ENCODE data around the gene MRTFA.

The MRTFA gene

DNA sequence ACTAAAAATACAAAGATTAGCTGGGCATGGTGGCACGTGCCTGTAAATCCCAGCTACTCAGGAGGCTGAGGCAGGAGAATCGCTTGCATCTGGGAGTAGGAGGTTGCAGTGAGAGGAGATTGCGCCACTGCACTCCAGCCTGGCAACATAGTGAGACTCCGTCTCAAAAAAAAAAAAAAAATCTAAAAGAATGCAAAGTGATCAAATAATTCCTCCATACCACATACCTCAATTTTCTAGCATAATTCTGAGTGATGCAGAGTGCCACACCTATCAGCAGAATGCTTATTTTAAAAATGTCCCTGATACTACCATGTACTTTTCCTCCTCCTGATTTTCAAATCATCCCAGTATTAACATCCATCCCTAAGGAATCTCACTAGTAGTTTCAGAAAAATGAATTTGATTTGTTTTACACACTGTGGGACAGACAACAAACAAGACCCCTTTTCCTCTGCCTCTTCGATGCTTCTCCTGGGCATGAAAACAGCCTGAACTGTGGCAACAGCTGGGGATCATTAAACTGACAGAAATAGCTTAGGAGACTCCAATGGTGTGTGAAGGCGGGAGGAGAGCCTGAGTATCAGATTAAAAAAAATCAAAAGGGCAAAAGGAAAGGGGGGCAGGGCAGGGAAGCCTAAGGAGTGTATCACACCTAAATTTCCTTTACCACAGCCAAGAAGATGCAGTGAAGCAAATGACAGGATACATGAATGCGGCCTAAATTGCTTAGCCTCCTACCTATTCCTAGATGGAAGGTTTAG lies 151.4 kb downstream of the MRTFA start:
- no peak for DNase-seq

DNA sequence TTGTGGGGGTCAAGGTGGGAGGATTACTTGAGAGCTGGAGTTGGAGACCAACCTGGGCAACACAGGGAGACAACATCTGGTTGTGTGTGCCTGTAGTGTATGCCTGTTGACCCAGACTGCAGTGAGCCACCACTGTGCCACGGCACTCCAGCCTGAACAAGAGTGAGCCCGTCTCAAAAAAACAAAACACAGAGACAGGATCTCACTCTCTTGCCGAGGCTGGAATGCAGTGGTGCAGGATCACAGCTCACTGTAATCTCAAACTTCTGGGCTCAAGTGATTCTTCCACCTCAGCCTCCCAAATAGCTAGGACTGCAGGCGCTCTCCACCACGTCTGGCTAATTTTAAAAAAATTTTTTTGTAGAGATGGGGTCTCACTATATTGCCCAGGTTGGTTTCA lies 153.6 kb downstream of the MRTFA start:
- DNase-seq: no peak

- no peak for DNase-seq
Observed at GRCh38 chr22:40482391-40482790, 154.1 kb downstream of the MRTFA start.

- no peak for DNase-seq
Observed at GRCh38 chr22:40480996-40481395, 155.5 kb downstream of the MRTFA start.

DNA sequence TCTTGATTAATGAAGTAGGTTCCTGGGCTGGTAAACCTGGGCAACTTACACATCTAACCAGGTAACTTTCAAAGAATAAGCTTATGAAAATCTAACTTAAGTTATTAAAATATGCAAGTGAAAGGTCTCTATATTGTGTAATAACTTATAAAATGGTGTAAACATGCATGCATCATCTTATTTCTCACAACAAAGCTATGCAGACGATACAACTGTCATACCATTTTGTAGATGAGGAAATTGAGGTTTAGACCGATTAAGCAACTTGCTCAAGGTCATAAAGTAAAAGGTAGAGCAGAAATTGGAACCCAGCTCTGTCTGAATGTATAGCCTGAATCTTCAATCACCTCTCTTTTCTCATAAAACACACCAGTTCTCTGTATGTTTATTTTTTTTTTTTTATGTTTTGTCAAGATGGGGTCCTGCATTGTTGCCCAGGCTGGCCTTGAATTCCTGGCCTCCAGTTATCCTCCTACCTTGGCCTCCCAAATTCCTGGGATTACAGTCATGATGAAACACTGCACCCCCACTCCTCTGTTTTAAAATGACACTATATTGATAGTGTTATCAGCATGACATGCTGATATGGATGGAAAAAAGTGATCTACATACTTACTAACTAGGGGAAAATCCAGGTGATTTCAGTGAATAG lies 156.5 kb downstream of the MRTFA start:
- peak; percentile 81 for DNase-seq

- DNase-seq: peak; percentile 20
Observed at GRCh38 chr22:40479126-40479800, 157.3 kb downstream of the MRTFA start.

- peak; percentile 26 for DNase-seq
Observed at GRCh38 chr22:40478338-40479125, 158.0 kb downstream of the MRTFA start.

GRCh38 chr22:40477683-40478337 lies 158.7 kb downstream of the MRTFA start:
- peak; percentile 48 for DNase-seq

DNA sequence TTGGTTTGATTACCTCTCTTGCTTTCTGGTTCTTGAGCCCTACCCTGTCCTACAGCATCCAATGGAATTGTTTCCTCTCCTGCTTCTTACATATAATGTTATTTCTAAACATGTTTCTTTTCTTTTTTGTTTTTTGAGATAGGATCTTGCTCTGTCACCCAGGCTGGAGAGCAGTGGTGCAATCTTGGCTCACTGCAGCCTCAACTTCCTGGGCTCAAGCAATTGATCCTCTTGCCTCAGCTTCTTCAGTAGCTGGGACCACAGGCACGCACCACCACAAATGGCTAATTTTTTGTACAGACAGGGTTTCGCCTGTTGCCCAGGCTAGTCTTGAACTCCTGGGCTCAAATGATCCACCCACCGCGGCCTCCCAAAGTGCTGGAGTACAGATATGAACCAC lies 160.2 kb downstream of the MRTFA start:
- no peak for DNase-seq

DNA sequence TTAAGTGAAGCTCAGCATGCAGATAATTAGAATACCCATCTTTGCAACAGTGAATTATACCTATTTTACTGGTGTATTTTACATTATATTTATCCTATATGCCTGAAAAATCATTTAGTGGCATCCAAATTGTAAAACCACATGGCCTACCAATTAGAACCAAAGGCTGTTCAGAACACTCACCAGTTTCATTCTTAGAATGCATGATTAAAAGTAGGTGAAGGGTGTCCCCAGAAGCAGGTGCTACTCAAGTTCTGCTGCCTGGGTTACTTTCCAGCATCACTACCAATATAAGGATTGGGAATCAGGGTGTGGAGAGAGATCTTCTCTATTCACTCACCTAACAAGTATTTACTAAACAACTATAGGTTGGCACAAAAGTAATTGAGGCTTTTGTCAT lies 162.8 kb downstream of the MRTFA start:
- DNase-seq: no peak

DNA sequence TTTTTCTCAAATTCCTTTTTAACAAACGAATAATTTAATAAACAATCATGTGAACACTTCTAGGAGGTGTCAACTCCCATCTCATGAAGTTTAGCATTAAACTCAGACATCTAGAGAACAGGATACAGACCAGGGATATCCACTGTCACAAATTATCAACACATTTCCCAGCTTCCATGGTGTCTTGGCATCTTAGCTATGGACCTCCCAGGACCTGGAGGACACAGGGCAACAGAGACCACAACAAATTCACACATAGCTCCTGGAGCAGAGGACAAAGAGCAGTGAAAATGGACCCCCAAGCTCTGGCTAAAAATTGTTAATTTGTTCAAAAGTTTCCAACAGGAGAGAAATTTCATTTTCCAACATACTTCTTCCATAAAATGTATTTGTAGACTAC lies 163.9 kb downstream of the MRTFA start:
- no peak for DNase-seq

- DNase-seq: no peak
Observed at GRCh38 chr22:40472051-40472450, 164.5 kb downstream of the MRTFA start.

- DNase-seq: no peak
Observed at GRCh38 chr22:40469181-40469580, 167.3 kb downstream of the MRTFA start.

- no peak for DNase-seq
Observed at GRCh38 chr22:40468616-40469015, 167.9 kb downstream of the MRTFA start.

GRCh38 chr22:40466976-40467375 lies 169.5 kb downstream of the MRTFA start:
- DNase-seq: no peak

- DNase-seq: peak; percentile 47
Observed at GRCh38 chr22:40463683-40464082, 172.8 kb downstream of the MRTFA start.

DNA sequence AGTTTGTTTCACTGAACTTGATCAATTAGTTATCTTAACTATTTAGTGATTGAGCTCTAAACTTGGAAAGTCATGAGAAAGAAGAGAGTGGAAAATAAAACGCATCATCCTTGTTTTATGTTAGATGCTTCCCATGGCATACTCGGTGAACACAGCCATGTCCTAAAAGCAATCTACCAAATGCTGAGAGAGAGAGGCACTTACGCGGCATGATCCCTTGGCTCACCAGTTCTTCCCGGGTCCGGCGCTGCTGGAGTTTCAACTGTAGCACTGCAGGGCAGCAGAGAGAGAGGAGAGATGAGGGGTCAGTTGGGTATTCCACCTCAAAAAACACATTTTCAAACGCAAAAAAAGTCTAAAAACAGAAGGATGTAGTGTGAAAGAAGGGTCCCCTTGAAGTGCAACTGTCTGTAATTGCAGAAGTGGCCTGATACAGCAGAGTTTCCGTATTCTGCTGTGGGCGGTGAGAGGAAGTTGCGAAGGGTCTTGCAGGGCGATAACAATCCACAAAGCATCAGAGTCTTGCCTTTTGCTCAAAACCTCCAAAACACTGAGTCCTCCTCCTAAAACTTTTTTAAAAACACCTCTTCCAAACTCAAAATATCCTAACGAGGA lies 173.4 kb downstream of the MRTFA start:
- DNase-seq: peak; percentile 86

- peak; percentile 60 for DNase-seq
Observed at GRCh38 chr22:40462195-40462984, 174.1 kb downstream of the MRTFA start.

DNA sequence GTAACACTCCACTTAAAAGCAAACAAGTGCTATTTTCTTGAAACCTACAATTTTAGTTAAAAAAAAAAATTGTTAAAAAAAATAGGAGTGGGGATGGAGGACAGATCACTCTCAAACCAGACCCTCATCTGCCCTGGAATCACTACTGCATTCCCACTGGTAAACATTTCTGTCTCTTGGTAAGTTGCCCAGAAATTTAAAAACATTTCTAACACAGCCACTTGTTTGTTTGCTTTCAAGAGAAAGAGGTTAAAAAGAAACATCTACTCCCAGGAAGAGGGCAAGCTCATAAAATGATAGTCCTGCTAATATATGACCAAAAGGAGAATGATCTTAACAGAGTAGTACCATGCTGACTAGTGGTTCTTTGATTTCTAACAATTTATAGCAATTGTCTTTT lies 182.8 kb downstream of the MRTFA start:
- no peak for DNase-seq

- no peak for DNase-seq
Observed at GRCh38 chr22:40452730-40453487, 183.6 kb downstream of the MRTFA start.

DNA sequence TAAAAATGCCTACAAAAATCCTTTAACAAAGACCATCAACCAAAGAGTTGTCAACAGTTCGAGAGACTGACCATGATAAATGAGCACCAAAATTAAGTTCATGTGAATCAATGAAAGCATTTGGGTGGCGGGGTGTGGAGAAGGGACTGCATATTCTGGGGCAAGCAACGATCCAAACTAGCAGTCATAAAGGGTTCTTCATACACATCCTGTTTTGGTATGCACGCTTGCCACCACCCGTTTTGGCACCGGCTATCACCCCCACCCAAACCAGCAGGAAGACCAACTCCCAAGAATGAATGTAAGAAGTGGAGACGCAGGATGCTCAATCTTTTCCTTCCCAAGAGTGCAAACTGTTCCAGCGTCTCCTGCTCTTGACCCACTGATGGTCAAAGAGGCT lies 185.3 kb downstream of the MRTFA start:
- no peak for DNase-seq
